Breast epithelium (tissue), 3 donors: ENCODE data around the gene MRPL38.

Experiments
- CTCF ChIP-seq, 3 donors: fragments of 450-650 bp; IDR thresholded peaks; one replicate each; pipeline ENCODE4 v1.5.1; 2016 to 2017; ENCODE audit warnings: antibody characterized with exemption in 3 of 3, mild to moderate bottlenecking in 3 of 3, moderate library complexity in 3 of 3
- POLR2A ChIP-seq: fragments of 450-650 bp; IDR thresholded peaks from one replicate; pipeline ENCODE4 v1.6.1; 2016; ENCODE audit warnings: antibody characterized with exemption, mild to moderate bottlenecking, moderate library complexity
- POLR2AphosphoS5 ChIP-seq, 3 donors: sonication (generic); formaldehyde crosslinking; IDR thresholded peaks; one replicate each; pipeline ENCODE4 v1.6.1; 2017; ENCODE audit warnings: antibody characterized with exemption in 3 of 3

DNA sequence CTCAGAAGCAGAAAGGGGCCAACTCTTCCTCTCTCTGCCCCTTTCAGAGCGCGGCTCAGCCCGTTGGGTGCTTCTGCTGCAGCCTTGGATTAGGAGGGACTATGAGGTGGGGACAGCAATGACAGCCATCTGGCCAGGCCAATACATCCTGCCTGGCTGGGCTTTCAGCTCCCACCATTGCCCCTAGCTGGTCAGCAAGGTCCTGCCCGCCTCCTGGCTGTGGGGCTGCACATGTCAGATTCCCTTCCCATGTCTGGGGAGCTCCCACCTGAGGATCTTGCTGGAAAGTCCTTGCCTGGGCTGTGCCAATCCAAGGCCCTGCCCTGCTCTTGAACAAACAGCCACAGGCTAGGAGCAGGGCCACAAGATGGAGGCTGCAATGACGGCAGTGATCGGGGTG is 16.2 kb downstream of the MRPL38 start:
- TF ChIP-seq CTCF (IDR thresholded peaks at IDR 0.05) (no peak), POLR2AphosphoS5 (IDR thresholded peaks at IDR 0.05) (no peak), POLR2A (no peak)
